OCI-LY3 (cell line): ENCODE measurements around the gene PTPRU.

Experiments used
- CTCF ChIP-seq: fragments of 200-600, 300-600 bp; sonication (generic); IDR thresholded peaks from 2 replicates; pipeline ENCODE4 v1.5.1; 2014; ENCODE audit warnings: antibody characterized with exemption, low read length, low read depth
- EZH2phosphoT487 ChIP-seq: fragments of 200-600 bp; shearing (Covaris generic); IDR thresholded peaks from 2 replicates; pipeline ENCODE4 v1.6.1; 2018; ENCODE audit warnings: antibody characterized with exemption, mixed run types, low read depth

- TF ChIP-seq CTCF (no peak), EZH2phosphoT487 (no peak)
Measured at GRCh38 chr1:29284961-29285560, 48.7 kb downstream of the PTPRU start.
